SK-N-MC (cell line): ENCODE results near the gene ACTG1.
A peak's percentile ranks its signal among the peaks of the same experiment; 100 is the strongest.

ENCODE experiments used
- DNase-seq: peaks from one replicate; pipeline ENCODE4 v3.0.0-alpha.2; 2011; ENCODE audit warnings: low read depth, low spot score
- H3K27ac ChIP-seq: fragments of 200-600 bp; sonication (generic); 2 replicates; pipeline ENCODE4 v1.5.1; 2016; ENCODE audit warnings: mixed run types
- H3K36me3 ChIP-seq: fragments of 200-600 bp; sonication (generic); 2 replicates; pipeline ENCODE4 v1.6.1; 2017; ENCODE audit warnings: antibody characterized with exemption, low read length, mixed read lengths; ENCODE audit not compliant: insufficient read depth
- H3K4me3 ChIP-seq: fragments of 200-600 bp; sonication (generic); 2 replicates; pipeline ENCODE4 v1.5.1; 2016
- H3K9ac ChIP-seq: fragments of 200-600 bp; sonication (generic); 2 replicates; pipeline ENCODE4 v1.8.0; 2017; ENCODE audit warnings: mixed run types, mixed read lengths; ENCODE audit not compliant: insufficient read length
- H3K9me3 ChIP-seq: fragments of 200-600 bp; sonication (generic); 2 replicates; pipeline ENCODE4 v1.6.1; 2017; ENCODE audit warnings: low read depth, mild to moderate bottlenecking, antibody characterized with exemption, low read length, moderate library complexity, mixed read lengths
- EZH2 ChIP-seq: fragments of 200-600 bp; sonication (generic); IDR thresholded peaks from one replicate; pipeline ENCODE4 v1.6.1; 2017; ENCODE audit warnings: antibody characterized with exemption
- FOXP2 ChIP-seq: optimal IDR thresholded peaks from 2 replicates; pipeline ENCODE3; 2011; ENCODE audit warnings: mild to moderate bottlenecking, moderate library complexity; ENCODE audit not compliant: insufficient read depth; ENCODE audit errors: extremely low read length, control extremely low read depth
- POLR2AphosphoS5 ChIP-seq: IDR thresholded peaks from 2 replicates; pipeline ENCODE4 v1.6.1; 2012; ENCODE audit warnings: mild to moderate bottlenecking, low read depth, low read length, borderline replicate concordance

Gene ACTG1

DNA sequence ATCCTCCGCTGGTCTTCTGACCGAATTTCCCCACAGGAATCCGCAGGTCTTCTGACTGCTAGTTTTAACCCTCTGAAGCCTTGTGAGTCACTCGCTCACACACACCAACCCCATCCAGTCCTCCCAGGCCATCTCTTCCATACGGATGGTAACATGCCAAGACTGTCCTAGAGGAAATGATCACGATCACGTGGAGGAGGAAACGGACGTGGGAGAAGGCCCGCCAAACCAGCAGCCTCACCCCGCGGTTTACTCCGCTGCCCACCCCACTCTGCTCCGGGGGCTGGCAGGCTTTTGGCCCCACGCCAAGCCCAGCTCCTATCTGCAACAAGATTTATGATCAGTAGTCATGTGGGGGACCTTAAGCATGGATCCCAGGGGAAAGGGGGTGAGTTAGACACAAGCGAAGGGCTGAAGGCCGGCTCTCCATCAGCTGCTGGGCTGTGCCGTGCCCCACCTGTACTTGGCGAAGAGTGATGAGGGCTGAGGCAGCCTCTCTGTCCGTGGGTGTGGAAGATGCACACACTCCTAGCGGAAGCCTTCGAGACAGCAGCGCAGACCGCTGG lies 41.1 kb upstream of the ACTG1 start:
- Histone ChIP-seq H3K9ac (no peak overlapping the region), H3K36me3 (peaks cover 35% of the 10 kb centered on the region), H3K27ac (no peak overlapping the region), H3K9me3 (no peaks in the 10 kb centered on the region), H3K4me3 (peak overlapping the region; percentile 92)
- TF ChIP-seq EZH2 (no peak), FOXP2 (no peak), POLR2AphosphoS5 (no peak)
- DNase-seq: no peak

DNA sequence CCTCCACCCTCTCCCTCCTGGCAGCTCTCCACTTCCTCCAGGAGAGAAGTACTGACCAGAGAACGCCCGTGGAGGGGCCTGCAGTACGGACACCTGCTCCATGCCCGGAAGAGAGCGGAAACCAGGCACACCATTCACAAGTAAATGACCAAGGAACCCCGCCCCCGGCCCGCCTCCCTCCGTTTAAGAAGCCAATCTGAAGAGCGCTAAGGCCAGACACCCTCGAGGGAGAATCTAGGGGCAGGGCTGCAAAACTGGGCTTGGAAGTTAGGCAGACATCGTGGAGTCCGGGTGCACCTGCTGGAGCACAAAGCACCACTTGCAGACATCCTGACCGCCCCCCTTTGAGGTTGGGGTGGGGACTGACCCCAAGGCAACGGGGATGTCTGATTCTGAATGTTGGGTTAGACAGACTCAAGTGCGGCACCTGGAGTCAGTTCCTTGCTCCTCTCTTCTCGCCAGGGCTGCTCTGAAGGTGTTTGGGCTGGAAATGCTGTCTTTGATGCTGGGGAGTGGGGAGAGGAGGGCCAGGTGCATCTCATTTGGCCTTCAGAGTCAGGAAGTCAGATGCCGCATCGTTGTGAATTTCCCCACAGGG lies 40.5 kb upstream of the ACTG1 start:
- H3K27ac ChIP-seq: peak overlapping the region; percentile 71
- peak overlapping the region; percentile 47 for H3K9ac ChIP-seq
- peaks cover 30% of the 10 kb centered on the region for H3K36me3 ChIP-seq
- H3K9me3 ChIP-seq: no peaks in the 10 kb centered on the region
- peak; percentile 34 for DNase-seq
- H3K4me3 ChIP-seq: peak overlapping the region; percentile 92
- TF ChIP-seq EZH2 (no peak), POLR2AphosphoS5 (peak; percentile 65), FOXP2 (no peak)

DNA sequence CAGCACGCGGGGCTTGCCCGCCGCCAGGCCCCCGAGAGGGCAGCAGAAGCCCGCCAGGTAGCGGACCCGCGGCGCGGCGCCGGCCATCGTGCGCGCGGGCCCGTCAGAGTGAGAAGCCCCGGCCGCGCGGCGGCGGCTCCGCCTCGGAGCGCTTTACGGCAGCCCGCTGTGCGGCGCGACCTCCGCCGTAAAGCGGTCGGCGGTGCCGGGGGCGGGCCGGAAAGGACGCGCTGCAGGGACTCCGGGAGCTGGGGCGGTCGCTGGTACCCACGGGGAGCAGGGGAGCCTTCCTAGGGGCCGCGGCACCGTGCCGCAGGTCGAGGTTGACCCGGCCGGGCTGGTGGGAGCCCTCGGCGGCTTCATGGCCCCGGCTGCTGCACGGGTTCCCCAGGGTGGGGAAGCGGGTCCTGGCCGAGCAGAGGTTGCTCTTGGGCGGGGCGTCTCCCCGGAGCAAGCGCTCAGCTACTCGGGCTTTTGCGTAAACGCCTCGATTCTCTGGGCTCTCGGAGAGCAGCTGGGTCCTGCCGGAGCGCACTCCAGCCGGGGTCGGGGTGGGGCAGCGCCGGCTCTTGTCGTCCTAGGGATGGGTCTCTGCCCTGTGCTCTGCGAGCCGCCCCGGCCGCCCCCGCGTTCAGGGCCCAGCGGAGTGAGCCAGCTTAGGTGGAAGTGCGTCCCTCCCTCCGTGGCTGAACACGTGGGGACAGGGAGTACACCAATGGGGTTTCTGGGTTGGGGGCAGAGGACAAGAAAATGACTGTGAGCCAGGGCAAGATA lies 39.8 kb upstream of the ACTG1 start, which contains the start of gene FAAP100:
FAAP100 (minus strand) TSS at position 110 of the 774 bp plus-strand sequence; CDS start at position 87, 23 bp downstream.
- Histone ChIP-seq H3K36me3 (peaks cover 24% of the 10 kb centered on the region), H3K27ac (peak within 1 kb of the TSS; percentile 71), H3K4me3 (peak within 1 kb of the TSS; percentile 92), H3K9me3 (no peaks in the 10 kb centered on the region), H3K9ac (peak within 1 kb of the TSS; percentile 80)
- no peak for DNase-seq
- TF ChIP-seq FOXP2 (no peak), POLR2AphosphoS5 (peak; percentile 57)

DNA sequence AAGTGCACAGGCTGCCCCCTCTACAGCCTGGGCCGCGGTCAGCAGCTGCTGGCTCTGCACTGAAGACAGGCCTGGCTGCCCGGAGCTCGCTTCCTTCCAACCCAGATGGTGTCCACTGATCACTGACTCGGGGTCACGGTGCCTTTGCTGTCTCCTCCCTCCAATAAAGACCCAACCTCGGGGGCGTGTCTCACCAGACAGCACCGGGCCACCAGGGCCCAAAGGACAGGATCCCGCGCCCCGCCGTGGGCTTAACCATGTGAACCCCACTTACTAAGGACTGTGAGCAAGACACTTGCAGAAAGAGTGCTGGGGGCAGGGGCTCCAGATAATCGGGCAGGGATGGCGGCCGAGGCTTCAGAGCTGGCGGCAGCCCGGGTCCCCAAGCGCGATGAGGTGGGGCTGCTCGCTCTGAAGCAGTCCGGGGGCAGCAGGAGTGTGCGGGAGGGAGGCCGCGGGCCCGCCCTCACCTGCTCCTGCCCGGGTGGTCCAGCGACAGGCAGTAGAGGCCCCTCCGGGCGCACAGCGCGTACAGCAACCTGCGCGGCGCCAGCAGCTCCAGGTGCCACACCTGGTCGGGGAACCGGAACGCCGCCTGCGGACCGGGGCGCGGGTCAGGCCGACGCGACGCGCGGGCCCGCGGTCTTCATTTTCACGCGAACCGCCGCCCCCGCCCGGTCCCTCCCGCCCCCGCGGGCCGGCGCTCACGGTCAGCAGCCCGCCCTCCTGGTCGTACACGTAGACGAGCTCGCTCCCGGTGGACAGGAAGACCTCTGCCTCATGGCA lies 39.1 kb upstream of the ACTG1 start:
- Histone ChIP-seq H3K9ac (peak overlapping the region; percentile 80), H3K27ac (peak overlapping the region; percentile 56; the same call in 1 of the 2 replicates), H3K36me3 (peaks cover 25% of the 10 kb centered on the region; the same call in 1 of the 2 replicates), H3K9me3 (no peaks in the 10 kb centered on the region), H3K4me3 (peak overlapping the region; percentile 92)
- DNase-seq: no peak
- TF ChIP-seq POLR2AphosphoS5: no peak; the same call in 1 of the 2 replicates
- TF ChIP-seq EZH2: no peak
- TF ChIP-seq FOXP2: no peak

DNA sequence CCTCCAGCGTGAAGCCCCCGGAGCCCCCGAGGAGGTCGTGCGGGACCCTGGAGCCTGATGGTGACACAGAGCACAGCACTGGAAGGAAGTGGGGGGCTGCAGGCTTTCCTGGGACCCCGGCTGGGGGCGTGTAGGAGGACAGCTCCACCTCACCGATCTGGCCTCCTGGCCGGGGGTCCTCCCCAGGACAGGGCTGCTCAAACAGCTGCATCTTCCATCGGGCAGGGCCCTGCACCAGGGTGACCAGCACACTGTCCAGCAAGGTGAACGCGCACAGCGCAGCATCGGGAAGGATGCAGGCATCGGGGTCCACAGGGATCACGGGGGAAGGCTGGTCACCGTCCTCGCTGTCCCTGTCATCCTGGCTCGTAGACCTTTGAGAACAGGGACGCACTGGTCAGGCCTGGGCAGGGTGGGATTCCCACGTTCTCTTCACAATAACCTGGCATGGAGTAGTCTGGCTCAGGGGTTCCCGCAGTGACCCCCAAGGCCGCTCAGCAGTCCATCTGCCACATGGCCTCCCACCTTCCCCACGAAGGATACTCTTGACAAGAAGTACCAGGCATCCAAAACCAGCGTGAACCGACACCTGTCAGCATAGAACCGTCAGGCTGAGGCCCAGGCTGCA lies 38.3 kb upstream of the ACTG1 start:
- Histone ChIP-seq H3K9ac (peak overlapping the region; percentile 80), H3K4me3 (peak overlapping the region; percentile 92), H3K9me3 (no peaks in the 10 kb centered on the region), H3K36me3 (peaks cover 26% of the 10 kb centered on the region; the same call in 1 of the 2 replicates), H3K27ac (no peak overlapping the region)
- DNase-seq: no peak
- no peak for TF ChIP-seq FOXP2
- no peak for TF ChIP-seq EZH2
- TF ChIP-seq POLR2AphosphoS5: no peak

DNA sequence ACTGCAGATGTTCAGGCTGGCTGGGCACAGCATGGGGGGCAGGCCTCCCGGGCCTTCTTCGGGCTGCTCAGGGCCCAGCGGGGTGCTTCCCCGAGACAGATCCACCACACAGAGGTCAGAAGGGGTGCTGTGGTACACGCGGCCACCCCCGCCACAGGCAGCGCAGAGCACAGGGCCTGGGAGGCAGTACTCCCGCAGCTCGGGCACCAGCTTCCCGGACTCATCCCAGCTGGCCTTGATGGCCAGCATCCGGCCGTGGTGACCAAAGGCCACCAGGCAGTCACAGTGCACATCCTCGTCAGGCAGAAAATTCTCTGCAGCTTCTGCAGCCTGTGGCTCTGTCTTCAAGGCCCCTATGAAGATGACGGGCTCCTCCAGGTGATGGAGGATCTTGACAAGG lies 37.7 kb upstream of the ACTG1 start:
- Histone ChIP-seq H3K9me3 (no peaks in the 10 kb centered on the region), H3K9ac (no peak overlapping the region), H3K4me3 (no peak overlapping the region), H3K36me3 (peaks cover 28% of the 10 kb centered on the region; the same call in 1 of the 2 replicates), H3K27ac (no peak overlapping the region)
- no peak for DNase-seq
- TF ChIP-seq FOXP2: no peak
- no peak for TF ChIP-seq EZH2
- no peak for TF ChIP-seq POLR2AphosphoS5

DNA sequence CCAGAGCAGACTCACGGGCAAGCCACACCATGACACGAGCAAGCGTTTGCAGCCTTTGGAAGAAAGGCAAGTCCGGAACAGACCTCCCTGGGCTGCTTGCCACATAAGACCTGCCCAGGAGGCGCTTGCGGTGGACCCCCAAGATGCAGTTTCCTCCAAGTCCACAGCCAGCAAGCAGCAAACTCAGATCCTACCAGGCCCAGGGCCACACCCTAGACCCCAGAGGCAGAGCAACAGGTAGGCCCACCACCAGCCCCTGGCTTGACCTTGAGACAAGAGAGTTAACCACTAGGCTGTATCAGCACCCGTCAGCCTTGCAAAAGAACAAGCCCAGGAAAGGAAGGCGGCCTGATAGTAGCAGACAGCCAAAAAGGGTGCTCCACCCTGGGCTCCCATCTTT lies 37.2 kb upstream of the ACTG1 start:
- Histone ChIP-seq H3K27ac (no peak overlapping the region), H3K9ac (no peak overlapping the region), H3K9me3 (no peaks in the 10 kb centered on the region), H3K36me3 (peaks cover 31% of the 10 kb centered on the region; the same call in 1 of the 2 replicates), H3K4me3 (no peak overlapping the region)
- no peak for TF ChIP-seq FOXP2
- no peak for TF ChIP-seq POLR2AphosphoS5
- TF ChIP-seq EZH2: no peak
- DNase-seq: no peak
